ENCODE measurements around the gene CBR4.

DNA sequence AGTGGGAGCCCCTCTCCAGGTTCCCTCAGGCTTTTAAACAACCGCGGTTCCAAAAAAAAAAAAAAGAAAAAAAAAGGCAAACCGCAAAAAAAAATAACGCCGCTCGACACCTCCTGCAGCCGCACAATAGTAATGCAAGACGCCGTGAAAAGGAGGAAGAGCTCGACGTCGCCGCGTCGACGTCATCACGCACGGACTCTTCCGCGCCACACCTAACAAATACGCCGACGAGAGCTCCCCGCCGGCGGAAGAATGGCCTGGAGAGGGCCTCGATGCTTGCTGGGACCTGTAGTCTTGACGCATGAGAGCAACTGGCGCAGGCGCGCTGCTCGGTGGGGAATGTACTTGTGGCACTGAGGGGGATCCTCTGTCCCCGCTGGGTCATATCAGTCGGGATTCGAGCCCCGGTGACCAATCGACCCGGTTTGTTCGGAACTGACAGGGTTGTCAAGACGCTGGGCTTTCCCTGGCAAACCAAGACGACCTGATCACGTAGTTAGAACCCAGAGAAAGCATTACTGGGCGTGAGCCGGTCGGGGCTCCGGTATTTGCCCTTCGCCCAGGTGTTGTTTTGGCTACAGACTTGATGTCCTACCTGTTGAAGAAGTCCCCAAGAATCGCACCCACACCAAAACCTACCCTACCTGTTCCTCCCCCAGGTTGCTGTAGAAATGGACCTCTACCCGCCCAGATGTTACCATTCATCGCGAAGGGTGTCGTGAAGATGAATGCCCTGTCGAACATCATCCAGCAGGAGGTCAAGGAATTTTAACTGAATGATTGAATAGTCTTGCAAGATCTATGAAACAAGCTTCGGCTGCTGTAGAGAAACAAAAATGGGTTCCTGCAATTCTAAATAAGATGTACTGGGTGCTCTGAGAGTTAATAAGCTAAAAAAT, at the start of gene CBR4:
- peak; percentile 81 to 97 for TF ChIP-seq EP300 (IDR thresholded peaks at IDR 0.05)
- TF ChIP-seq, protein P1, sequence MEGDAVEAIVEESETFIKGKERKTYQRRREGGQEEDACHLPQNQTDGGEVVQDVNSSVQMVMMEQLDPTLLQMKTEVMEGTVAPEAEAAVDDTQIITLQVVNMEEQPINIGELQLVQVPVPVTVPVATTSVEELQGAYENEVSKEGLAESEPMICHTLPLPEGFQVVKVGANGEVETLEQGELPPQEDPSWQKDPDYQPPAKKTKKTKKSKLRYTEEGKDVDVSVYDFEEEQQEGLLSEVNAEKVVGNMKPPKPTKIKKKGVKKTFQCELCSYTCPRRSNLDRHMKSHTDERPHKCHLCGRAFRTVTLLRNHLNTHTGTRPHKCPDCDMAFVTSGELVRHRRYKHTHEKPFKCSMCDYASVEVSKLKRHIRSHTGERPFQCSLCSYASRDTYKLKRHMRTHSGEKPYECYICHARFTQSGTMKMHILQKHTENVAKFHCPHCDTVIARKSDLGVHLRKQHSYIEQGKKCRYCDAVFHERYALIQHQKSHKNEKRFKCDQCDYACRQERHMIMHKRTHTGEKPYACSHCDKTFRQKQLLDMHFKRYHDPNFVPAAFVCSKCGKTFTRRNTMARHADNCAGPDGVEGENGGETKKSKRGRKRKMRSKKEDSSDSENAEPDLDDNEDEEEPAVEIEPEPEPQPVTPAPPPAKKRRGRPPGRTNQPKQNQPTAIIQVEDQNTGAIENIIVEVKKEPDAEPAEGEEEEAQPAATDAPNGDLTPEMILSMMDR (IDR thresholded peaks at IDR 0.05): peak; percentile 6 to 39 (median 38)
